Measurements from ENCODE around the gene LGALS9. TPM values are rescaled to one million over a fixed set of nuclear protein-coding genes. Genes with fewer than 3 reads are reported as not detected.

Gene LGALS9
- total and polyA plus RNA-seq, 7 donors, result 4.3 to 11.7 (median 10.3) TPM

GRCh38 chr17:27603421-27603770 lies 27.6 kb upstream of the LGALS9 start:
- DNase-seq (no peak), ATAC-seq (no peak)
- TF ChIP-seq CTCF (IDR thresholded peaks at IDR 0.05), result no peak
- WGBS, 3 donors, result 81 to 92% (median 89%) methylated on average over 2 of the region's 2 CpGs
- H3K27me3 ChIP-seq (ENCODE audit: insufficient read depth in 3 of 3, low read length in 2 of 3), result no peaks in the 10 kb centered on the region
- intact Hi-C loops (cut with DNase I), result loop anchor here (1.0 to 5.0 kb wide), 4 partner anchors 48 to 251 kb away; no protein-coding TSS in a partner anchor
- peaks cover 0 to 91% of the 10 kb centered on the region in 2 donors for H3K36me3 ChIP-seq (ENCODE audit: insufficient read depth in 1 of 2, low read depth in 1 of 2)
- H3K4me3 ChIP-seq, result no peak overlapping the region
- no peaks in the 10 kb centered on the region for H3K9me3 ChIP-seq
- no peaks in the 10 kb centered on the region for H3K4me1 ChIP-seq
- H3K27ac ChIP-seq, result no peak overlapping the region

DNA sequence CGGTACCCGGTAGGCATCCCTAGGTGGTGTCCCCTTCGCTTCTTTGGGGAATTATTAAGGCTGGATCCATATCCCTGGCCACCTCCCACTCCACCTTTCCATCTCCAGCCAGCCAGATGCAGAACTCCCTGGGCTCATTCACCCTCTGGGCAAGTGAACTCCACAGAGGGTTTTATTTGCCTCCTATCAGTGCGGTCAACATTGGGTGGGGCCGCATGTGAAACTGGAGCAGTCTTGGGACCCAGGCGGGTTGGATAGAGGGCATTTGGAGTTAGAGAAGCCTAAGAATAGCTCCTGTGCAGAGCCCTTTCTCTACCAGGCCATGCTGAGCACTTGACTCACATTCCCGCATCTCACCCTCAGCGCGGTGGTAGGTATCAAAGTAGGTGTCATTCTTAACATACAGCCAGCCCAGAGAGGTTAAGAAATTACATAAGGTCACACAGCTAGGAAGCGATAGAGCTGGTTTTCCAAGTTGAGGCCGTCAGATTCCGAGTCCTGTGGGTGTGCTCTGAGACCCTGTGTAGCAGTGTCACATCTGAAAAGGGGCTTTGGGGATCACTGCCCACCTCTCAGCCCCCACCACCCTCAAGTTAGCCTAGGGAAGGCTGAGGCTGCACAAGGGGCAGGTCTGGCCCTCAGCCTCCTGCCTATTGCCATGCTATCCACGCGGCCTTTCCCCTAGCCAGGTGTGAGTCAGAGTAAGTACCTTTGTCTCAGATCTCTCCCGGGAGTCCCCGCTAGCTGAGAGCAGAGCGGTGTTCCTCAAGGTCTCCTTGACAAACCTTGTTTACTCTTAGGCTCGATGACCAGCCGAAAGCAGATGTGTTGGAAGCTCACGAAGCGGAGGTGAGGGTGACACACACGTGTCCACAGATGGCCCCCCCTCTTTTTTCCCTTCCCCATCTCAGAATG lies 26.9 kb upstream of the LGALS9 start:
- H3K27me3 ChIP-seq (ENCODE audit: insufficient read depth in 3 of 3, low read length in 2 of 3), result no peaks in the 10 kb centered on the region
- intact Hi-C loops (cut with DNase I), result loop anchor here (1.0 to 5.0 kb wide), 4 partner anchors 47 to 251 kb away; no protein-coding TSS in a partner anchor
- no peaks in the 10 kb centered on the region for H3K4me1 ChIP-seq
- peaks cover 0 to 91% of the 10 kb centered on the region in 2 donors for H3K36me3 ChIP-seq (ENCODE audit: insufficient read depth in 1 of 2, low read depth in 1 of 2)
- no peak overlapping the region for H3K27ac ChIP-seq
- H3K4me3 ChIP-seq, result no peak overlapping the region
- H3K9me3 ChIP-seq, result no peaks in the 10 kb centered on the region
- DNase-seq, result no peak
- TF ChIP-seq CTCF (IDR thresholded peaks at IDR 0.05), result no peak
- 94 to 96% (median 94%) methylated on average over 21 to 22 of the region's 22 CpGs for WGBS, 3 donors
- ATAC-seq, result no peak

- no peaks in the 10 kb centered on the region for H3K9me3 ChIP-seq
- 95 to 96% (median 96%) methylated on average over 21 to 25 of the region's 25 CpGs for WGBS, 3 donors
- H3K4me3 ChIP-seq, result no peak overlapping the region
- ATAC-seq (no peak), DNase-seq (no peak)
- no peak overlapping the region for H3K27ac ChIP-seq
- no peak for TF ChIP-seq CTCF (IDR thresholded peaks at IDR 0.05)
- intact Hi-C loops (cut with DNase I), result no loop called here
- H3K36me3 ChIP-seq (ENCODE audit: insufficient read depth in 1 of 2, low read depth in 1 of 2), result peaks cover 0 to 98% of the 10 kb centered on the region in 2 donors
- no peaks in the 10 kb centered on the region for H3K27me3 ChIP-seq (ENCODE audit: insufficient read depth in 3 of 3, low read length in 2 of 3)
- no peaks in the 10 kb centered on the region for H3K4me1 ChIP-seq
Measured at GRCh38 chr17:27605409-27605808, 25.6 kb upstream of the LGALS9 start.

- TF ChIP-seq CTCF (IDR thresholded peaks at IDR 0.05), result no peak
- WGBS, 3 donors, result 86 to 91% (median 87%) methylated on average over 16 of the region's 16 CpGs
- Histone ChIP-seq H3K36me3 (ENCODE audit: insufficient read depth in 1 of 2, low read depth in 1 of 2) (peaks cover 2 to 100% of the 10 kb centered on the region in 2 donors), H3K4me1 (no peaks in the 10 kb centered on the region), H3K4me3 (no peak overlapping the region), H3K27me3 (ENCODE audit: insufficient read depth in 3 of 3, low read length in 2 of 3) (no peaks in the 10 kb centered on the region), H3K27ac (no peak overlapping the region), H3K9me3 (no peaks in the 10 kb centered on the region)
- DNase-seq, result no peak
- intact Hi-C loops (cut with DNase I), result no loop called here
- no peak for ATAC-seq
Measured at GRCh38 chr17:27607521-27608091, 23.4 kb upstream of the LGALS9 start.

Measured in psoas muscle (tissue), 8 donors.